Ishikawa (cell line): ENCODE measurements around the gene ERBB4.

Source experiments
- CEBPB ChIP-seq: IDR thresholded peaks from 2 replicates; pipeline ENCODE4 v1.6.1; 2012
- CREB1 ChIP-seq: IDR thresholded peaks from 2 replicates; pipeline ENCODE4 v1.6.1; 2012; ENCODE audit warnings: low read depth
- EGR1 ChIP-seq: IDR thresholded peaks from 2 replicates; pipeline ENCODE4 v1.6.1; 2012
- EP300 ChIP-seq: IDR thresholded peaks from 2 replicates; pipeline ENCODE4 v1.6.1; 2012; ENCODE audit warnings: borderline replicate concordance
- FOXM1 ChIP-seq: IDR thresholded peaks from 2 replicates; pipeline ENCODE4 v1.6.1; 2012; ENCODE audit warnings: low read depth, borderline replicate concordance
- NFIC ChIP-seq: IDR thresholded peaks from 2 replicates; pipeline ENCODE4 v1.6.1; 2012
- RAD21 ChIP-seq: IDR thresholded peaks from 2 replicates; pipeline ENCODE4 v1.6.1; 2012; ENCODE audit warnings: low read depth
- TAF1 ChIP-seq: IDR thresholded peaks from 2 replicates; pipeline ENCODE4 v1.6.1; 2012; ENCODE audit warnings: low read depth, mild to moderate bottlenecking
- TCF12 ChIP-seq: IDR thresholded peaks from 2 replicates; pipeline ENCODE4 v1.6.1; 2012; ENCODE audit warnings: low read depth
- TEAD4 ChIP-seq: IDR thresholded peaks from 2 replicates; pipeline ENCODE4 v1.6.1; 2012
- YY1 ChIP-seq: IDR thresholded peaks from 2 replicates; pipeline ENCODE4 v1.6.1; 2012; ENCODE audit warnings: low read depth
- ZBTB7A ChIP-seq: IDR thresholded peaks from 2 replicates; pipeline ENCODE4 v1.6.1; 2012; ENCODE audit warnings: low read depth
- TF ChIP-seq, protein P1 (sequence below): IDR thresholded peaks from 2 replicates; pipeline ENCODE4 v1.6.1; 2012
- TF ChIP-seq, protein P2 (sequence below): IDR thresholded peaks from 2 replicates; pipeline ENCODE4 v1.6.1; 2012
- TF ChIP-seq, protein P3 (sequence below): IDR thresholded peaks from 2 replicates; pipeline ENCODE4 v1.6.1; 2012; ENCODE audit warnings: low read depth, mild to moderate bottlenecking

Gene ERBB4

DNA sequence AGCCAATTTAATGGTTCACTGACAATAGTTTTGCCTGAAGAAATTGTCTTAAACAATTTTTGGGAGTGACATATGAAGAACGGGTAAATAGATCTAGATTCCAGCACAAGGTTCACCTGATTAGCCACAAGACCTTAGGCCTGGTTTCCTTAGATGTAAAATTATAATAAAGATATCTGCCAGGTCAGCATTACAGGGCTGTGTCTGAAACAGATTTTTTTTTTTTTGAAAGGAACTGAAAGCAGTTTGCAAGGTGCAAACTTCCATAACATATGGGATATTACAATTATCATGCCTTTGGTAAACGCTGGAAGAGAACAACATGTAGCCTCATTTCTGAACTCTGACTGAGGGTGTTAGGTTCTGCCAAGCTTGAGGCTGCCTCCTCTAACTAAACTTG is 599.4 kb downstream of the ERBB4 start:
- no peak for TF ChIP-seq EP300
- TF ChIP-seq, protein P1, sequence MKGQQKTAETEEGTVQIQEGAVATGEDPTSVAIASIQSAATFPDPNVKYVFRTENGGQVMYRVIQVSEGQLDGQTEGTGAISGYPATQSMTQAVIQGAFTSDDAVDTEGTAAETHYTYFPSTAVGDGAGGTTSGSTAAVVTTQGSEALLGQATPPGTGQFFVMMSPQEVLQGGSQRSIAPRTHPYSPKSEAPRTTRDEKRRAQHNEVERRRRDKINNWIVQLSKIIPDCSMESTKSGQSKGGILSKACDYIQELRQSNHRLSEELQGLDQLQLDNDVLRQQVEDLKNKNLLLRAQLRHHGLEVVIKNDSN = no peak
- TF ChIP-seq, protein P2, sequence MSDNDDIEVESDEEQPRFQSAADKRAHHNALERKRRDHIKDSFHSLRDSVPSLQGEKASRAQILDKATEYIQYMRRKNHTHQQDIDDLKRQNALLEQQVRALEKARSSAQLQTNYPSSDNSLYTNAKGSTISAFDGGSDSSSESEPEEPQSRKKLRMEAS = no peak
- no peak for TF ChIP-seq TCF12
- TF ChIP-seq YY1 = no peak
- no peak for TF ChIP-seq CEBPB
- TF ChIP-seq, protein P3, sequence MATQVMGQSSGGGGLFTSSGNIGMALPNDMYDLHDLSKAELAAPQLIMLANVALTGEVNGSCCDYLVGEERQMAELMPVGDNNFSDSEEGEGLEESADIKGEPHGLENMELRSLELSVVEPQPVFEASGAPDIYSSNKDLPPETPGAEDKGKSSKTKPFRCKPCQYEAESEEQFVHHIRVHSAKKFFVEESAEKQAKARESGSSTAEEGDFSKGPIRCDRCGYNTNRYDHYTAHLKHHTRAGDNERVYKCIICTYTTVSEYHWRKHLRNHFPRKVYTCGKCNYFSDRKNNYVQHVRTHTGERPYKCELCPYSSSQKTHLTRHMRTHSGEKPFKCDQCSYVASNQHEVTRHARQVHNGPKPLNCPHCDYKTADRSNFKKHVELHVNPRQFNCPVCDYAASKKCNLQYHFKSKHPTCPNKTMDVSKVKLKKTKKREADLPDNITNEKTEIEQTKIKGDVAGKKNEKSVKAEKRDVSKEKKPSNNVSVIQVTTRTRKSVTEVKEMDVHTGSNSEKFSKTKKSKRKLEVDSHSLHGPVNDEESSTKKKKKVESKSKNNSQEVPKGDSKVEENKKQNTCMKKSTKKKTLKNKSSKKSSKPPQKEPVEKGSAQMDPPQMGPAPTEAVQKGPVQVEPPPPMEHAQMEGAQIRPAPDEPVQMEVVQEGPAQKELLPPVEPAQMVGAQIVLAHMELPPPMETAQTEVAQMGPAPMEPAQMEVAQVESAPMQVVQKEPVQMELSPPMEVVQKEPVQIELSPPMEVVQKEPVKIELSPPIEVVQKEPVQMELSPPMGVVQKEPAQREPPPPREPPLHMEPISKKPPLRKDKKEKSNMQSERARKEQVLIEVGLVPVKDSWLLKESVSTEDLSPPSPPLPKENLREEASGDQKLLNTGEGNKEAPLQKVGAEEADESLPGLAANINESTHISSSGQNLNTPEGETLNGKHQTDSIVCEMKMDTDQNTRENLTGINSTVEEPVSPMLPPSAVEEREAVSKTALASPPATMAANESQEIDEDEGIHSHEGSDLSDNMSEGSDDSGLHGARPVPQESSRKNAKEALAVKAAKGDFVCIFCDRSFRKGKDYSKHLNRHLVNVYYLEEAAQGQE = no peak
- no peak for TF ChIP-seq FOXM1
- no peak for TF ChIP-seq CREB1
- no peak for TF ChIP-seq TAF1
- no peak for TF ChIP-seq ZBTB7A
- TF ChIP-seq EGR1 = no peak
- TF ChIP-seq RAD21 = no peak
- TF ChIP-seq NFIC = no peak
- no peak for TF ChIP-seq TEAD4

DNA sequence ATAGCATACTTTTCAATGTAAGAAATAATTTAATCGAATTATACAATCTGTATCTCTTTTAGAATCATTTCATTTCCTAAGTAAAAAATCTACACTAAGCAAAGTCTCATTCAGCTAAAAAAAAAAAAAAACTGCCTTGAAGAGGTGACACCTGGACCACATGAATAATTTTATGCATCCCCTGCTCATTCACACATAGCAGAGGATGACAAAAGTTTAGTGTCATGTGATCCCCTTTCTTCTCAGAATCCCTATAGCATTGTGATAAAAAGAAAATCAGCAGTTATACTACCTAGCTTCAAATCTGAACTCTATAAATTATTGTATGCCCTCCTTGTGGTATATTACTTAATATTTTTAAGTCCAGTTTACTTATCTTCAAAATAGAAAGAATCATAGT is 603.8 kb downstream of the ERBB4 start:
- no peak for TF ChIP-seq EP300
- no peak for TF ChIP-seq TAF1
- TF ChIP-seq, protein P2 = no peak
- no peak for TF ChIP-seq TEAD4
- TF ChIP-seq YY1 = no peak
- no peak for TF ChIP-seq TCF12
- TF ChIP-seq, protein P1 = no peak
- TF ChIP-seq NFIC = no peak
- no peak for TF ChIP-seq FOXM1
- no peak for TF ChIP-seq CEBPB
- TF ChIP-seq EGR1 = no peak
- TF ChIP-seq RAD21 = no peak
- no peak for TF ChIP-seq ZBTB7A
- no peak for TF ChIP-seq CREB1
- TF ChIP-seq, protein P3 = no peak

DNA sequence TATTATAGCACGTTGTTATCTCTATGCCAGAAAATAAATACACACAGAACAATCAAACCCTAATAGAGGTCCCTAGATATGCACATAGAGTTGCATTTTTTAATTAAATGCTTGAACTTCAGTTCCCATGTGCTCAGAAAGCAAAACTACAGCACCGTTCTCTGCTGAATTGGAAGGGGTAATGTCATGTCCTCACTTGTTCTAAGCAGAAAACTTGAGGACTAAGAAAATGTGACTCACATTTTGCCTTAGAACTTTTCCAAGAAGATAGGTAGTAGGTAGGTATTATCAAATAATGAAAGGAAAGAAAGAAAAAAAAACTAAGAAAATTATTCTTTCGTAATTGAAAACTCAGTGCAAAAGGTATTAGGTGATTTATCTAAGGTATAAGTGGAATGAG is 607.3 kb downstream of the ERBB4 start:
- TF ChIP-seq YY1 (no peak), NFIC (no peak), EGR1 (no peak), CEBPB (no peak)

DNA sequence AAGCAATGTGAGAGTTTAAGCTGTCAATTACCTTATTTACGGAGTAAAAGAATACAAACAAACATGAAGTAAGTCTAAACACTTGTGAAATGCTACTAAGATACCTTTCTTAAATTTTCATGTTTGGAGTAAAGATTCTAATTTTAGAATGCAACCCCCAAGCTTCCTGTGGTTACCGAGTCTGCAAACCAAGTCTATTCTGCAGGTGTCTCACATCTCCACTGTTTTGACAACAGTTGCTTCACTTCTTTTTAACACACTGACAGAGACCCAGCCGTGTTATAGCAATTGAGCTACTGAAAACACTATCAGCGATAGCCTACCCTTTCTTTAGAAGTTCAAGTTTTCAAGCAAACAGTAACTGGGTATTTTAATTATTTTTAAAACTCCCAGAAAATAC is 608.3 kb downstream of the ERBB4 start:
- TF ChIP-seq ZBTB7A = no peak
- TF ChIP-seq CREB1 = no peak
- TF ChIP-seq, protein P3 = no peak
- TF ChIP-seq TCF12 = no peak
- TF ChIP-seq CEBPB = no peak
- no peak for TF ChIP-seq TEAD4

DNA sequence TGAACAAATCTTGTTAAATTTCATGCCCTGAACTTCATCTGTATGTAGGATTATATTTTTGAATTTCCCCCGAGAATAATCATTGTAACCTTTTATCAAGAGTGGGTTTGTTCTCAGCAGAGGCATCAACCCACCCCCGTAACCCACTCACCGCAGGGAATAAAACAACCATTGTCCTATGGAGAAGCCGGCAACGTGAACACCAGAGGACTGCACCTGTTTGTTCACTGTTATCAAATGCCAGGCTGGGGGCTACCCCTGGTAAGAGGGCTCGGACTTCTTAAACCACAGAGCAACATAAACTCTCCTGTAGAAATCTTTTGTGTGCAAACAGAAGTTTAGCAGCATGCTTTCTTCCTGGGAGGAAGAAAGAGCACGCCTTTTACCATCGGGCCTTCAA is 610.4 kb downstream of the ERBB4 start:
- TF ChIP-seq, protein P3 = no peak
- TF ChIP-seq TAF1 (no peak), YY1 (no peak), FOXM1 (no peak), TEAD4 (no peak)
